EL (cell line): Measurements from ENCODE around the gene ACADSB.

ENCODE experiments used
- DNase-seq: peaks from one replicate; pipeline ENCODE4 v3.0.0-alpha.2; 2016

ACADSB gene

DNA sequence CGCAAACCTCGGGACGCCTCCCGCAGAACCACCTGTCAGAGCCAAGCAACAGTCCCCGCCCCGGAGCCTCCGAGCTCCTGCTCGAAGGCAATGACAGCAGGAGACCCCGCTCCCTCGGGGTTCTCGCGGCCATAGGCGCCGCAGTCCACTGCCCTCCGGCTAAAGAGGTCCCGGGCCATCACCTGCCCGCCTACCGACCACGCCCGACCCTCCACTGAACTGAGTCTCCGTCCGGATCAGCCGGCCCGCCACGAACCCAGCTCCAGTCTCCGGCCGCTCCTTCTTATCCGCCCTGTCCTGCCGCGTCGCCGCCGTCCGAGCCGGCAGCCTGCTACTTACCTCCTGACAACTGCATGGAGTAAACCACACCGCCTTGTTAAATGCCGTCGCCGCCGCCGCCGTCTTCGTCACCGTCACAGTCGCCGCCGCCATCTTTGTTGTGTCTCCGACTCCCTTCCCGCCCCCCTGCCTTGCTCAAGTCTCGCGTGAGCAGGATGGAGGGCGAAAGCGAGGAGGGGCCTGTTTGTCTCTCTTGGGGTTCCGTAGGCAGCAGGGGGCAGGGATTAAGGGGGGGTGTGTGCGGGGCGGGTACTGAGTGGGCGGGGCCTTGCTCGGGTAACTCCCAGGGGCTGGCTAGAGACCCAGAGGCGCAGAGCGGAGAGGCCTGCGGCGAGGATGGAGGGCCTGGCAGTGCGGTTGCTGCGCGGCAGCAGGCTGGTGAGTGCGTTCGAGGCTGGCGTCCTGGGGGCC, at the start of gene ACADSB, which contains the start of gene IKZF5:
Gene ACADSB (plus strand): TSS at position 652 of the 750 bp plus-strand sequence. CDS start 24 bp downstream, at position 676.
Gene IKZF5 (minus strand): TSS at position 441 of the 750 bp plus-strand sequence. CDS start 10,170 bp downstream, outside the sequence.
- DNase-seq, result peak; percentile 98

DNA sequence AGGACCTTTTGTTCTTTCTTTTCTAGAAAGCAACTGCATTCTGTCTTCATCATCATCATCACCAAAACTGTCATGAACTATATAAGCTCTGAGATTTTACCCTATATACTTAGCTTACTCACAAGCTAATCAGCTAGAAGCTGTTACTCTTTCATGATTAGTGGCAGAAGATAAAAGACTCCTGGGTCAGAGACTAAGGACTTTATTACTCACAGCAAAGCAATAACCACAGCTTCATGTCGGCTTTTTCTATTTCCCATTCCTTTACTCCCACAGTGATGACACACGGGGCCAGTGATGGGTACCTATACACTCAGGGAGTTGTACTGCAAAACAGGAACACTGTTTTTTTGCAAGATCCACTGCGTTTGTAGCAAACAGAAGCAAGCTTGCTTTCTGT, 46.4 kb upstream of the ACADSB start:
- no peak for DNase-seq

DNA sequence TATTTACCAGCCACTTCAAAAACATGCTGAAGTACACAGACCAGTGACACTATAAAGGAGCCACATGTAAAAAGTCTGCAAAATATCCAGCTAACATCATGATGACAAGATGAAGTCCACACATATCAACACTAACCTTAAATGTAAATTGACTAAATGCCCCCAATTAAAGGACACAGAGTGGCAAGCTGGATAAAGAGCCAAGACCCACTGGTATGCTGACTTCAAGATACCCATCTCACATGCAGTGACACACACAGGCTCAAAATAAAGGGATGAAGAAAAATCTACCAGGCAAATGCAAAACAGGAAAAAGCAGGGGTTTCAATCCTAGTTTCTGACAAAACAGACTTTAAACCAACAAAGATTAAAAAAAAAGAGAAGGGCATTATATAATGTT, 41.9 kb upstream of the ACADSB start:
- no peak for DNase-seq

GRCh38 chr10:122968698-122969097, 40.1 kb upstream of the ACADSB start:
- DNase-seq, result no peak

DNA sequence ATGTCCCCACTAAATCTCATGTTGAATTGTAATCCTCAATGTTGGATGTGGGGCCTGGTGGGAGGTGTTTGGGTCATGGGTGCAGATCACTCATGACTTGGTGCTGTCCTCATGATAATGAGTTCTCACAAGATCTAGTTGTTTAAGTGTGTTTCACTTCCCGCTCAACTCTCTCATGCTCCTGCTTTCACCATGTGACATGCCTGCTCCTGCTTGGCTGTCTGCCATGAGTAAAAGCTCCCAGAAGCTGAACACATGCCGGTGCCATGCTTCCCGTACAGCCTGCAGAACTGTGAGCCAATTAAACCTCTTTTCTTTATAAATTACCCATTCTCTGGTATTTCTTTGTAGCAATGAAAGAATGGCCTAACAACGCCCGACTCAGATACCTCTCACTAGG, 34.8 kb upstream of the ACADSB start:
- no peak for DNase-seq

GRCh38 chr10:122974543-122975064, 34.2 kb upstream of the ACADSB start:
- DNase-seq, result no peak

DNA sequence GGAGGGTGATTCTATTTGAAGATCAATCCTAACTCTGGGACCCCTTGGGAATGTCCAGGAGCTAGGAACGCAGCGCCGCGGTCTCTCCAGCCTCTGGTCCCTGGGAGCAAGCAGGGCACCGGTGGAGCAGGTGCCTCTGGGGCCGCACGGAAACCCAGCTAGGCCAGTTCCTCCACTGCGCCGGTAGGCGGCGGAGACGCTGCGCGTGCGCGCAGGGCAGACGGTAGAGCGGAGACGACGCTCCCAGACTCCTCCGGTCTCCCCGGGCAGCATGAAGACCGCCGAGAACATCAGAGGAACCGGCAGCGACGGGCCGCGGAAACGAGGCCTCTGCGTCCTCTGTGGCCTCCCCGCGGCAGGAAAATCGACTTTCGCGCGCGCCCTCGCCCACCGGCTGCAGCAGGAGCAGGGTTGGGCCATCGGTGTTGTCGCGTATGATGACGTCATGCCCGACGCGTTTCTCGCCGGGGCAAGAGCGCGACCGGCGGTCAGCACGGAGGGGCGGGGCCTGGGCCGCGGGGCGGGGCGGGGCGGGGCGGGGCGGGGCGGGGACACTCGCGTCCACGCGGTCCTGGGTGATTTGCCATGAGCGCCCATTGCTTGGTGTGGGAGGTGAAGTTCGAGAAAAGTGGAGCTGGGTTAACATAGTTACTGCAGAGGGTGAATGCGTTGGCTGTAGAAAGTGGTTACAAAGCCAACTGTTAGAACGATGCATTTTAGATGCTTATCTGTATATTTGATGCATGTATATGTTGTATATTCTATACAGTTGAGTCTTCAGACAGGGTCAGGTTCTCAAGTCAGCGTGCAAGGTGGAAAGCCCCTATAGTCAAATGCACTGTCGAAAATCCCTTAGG, 28.4 kb upstream of the ACADSB start, which contains the start of gene PSTK:
Gene PSTK (plus strand): TSS at position 193 of the 857 bp plus-strand sequence. CDS start 79 bp downstream, at position 272.
- peak; percentile 90 for DNase-seq

DNA sequence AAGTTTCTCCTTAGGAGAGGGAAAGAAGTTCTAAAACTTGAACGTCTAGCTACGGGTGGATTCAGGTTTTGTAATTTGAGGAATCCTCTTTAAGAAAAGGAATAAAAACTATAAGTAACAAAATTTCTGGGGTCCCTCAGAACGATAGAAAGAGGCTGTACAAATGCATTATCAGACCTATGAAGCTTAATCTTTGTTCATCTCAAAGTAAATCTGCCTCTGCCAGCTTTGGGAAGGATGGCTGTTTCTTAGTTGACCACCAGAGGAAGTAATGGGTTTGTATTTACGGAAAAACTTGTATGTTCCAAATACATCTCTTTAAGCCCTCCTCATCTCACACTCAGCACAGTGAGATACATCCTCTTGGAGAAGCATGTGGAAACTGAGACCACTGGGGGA, 27.7 kb upstream of the ACADSB start:
- peak; percentile 50 for DNase-seq

DNA sequence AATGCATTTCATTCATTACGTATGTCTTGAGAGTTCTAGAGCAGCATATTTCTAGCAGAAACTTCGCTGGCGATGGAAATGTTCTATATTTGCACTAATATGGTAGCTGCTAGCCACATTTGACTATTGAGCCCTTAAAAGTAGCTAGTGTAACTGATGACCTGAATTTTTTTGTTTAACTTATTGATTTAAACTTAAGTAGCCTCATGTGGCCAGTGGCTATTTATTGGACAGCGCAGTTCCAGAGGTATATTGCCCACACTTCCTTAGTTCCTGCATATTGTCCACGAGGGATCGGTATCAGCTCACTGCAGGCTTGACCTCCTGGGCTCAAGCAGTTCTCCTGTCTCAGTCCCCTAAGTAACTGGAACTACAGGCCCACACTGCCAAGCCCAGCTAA, 24.9 kb upstream of the ACADSB start:
- DNase-seq, result no peak

GRCh38 chr10:122984708-122985107, 24.1 kb upstream of the ACADSB start:
- no peak for DNase-seq

GRCh38 chr10:122986335-122986734, 22.5 kb upstream of the ACADSB start:
- DNase-seq, result no peak

DNA sequence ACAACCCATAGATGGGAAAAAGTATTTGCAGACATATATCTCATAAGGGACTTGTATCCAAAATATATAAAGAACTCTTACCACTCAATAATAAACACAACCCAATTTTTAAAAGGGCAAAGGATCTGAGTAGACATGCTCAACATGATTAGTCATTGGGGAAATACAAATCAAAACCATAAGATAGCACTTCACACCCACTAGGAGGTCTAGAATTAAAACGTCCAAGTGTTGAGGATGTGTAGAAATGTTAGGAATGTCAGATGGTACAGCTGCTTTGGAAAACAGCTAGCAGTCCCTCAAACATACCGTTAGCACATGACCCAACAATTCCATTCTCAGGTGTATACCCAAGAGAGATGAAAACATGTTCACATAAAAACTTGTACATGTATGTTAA, 20.3 kb upstream of the ACADSB start:
- DNase-seq, result peak; percentile 23

- peak; percentile 4 for DNase-seq
Measured at GRCh38 chr10:122990278-122990677, 18.5 kb upstream of the ACADSB start.

DNA sequence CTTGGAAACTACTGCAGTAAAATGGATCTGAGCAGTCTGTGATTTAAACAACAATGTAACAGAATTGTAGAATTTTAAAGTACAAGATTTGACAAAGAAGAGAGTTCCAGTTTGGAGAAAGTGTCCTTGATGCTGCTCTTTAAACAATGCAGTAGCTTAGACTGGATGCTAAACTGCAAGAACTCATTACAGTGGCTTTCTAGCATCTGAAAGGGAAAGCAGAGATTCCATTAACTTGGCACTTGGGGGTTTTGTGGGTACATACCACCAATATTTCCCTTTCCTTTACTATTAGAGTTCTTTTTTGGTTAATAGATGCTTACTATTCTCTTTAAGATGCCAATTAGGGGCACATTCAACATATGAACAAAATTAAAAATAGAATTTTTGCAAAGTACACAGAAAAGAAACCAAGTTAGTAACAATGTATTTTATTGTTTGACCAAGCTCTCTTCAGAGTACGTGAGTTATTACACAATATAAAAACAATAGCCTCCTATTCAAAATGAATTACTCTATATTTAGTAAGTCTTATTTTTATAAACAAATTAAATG, 16.7 kb upstream of the ACADSB start:
- no peak for DNase-seq

DNA sequence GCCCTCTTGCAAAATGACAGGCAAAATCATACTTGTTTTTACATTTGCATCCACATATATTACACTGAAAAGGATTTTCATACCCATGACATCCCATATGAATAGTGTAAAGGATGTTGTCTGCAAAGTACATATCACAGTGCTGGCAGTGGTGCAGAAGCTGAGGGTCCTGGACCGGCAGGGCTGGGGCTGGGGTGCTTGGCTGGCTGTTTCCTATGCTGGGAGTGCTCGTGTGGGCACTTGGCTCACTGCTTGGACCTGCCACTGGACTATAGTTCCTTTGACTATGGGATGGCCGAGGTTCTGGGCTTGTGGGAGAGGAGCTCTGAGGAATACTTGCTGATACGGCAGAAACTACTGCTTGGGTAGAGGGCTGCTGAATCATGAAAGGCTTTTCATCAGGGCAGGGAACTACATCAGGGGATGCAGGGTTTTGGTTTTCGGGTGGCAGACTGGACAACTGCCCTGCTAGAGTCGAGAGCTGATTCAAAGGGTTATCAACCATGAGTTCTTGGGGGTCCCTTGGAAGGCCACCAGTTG, 14.9 kb upstream of the ACADSB start:
- no peak for DNase-seq

- no peak for DNase-seq
Measured at GRCh38 chr10:122995936-122996335, 12.9 kb upstream of the ACADSB start.

DNA sequence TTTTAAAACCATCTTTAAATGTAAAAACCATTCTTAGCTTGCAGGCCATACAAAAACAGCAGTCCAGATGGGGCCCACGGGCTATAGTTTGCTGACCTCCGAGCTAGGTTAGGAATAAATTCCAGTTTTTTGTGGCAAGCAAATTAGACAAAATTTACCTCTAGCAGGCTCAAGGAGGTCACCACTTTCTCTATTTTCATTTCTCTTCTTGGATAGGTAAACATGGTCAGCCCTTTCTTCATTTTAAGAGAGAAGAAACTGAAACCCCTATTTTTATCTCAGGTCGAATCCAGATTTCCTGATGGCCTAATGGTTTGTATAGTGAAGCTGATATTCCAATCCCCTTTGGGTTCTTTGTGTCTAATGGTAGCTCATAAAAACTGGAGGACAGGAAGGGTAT, 10.9 kb upstream of the ACADSB start:
- no peak for DNase-seq

DNA sequence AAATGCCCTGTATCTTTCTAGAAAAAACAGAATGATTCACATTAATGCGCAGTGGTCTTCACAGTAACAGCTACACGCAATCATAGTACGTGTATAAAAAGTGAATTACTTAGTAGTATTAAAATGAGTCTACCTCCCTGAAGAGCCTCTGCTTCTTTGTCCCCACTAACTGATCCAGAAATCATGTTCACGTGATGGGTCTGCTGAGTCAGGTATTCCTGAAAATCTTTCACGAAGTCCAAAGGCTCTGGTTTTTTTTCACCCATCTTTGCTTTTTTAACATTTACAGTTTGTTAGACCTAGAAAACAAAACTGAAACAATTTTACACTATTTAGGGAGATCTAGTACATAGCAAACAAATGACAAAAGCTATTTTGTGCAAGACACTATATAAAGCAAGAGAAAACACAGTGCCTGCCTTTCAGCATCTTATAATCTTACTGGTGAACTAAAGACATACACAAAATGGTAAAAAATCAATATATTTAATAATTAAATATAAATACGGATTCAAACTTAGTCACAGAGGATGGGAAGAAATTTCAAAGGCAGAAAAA, 10.4 kb upstream of the ACADSB start:
- no peak for DNase-seq

DNA sequence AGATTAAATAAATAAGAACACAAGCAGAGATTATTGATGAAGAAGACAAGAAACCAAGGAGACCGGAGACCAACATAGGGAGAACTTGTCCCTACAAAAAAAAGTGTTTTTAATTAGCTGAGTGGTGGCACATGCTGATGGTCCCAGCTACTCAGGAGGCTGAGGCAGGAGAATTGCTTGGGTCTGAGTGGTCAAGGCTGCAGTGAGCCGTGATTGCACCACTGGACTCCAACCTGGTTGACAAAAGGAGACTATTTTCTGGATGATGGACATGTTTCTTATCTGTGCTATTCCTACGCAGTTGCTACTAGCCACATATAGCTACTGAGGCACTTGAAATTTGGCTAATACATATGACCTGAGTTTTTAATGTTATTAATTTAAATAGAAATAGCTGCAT, 9.9 kb upstream of the ACADSB start:
- DNase-seq, result no peak

GRCh38 chr10:122999347-122999746, 9.5 kb upstream of the ACADSB start:
- no peak for DNase-seq

DNA sequence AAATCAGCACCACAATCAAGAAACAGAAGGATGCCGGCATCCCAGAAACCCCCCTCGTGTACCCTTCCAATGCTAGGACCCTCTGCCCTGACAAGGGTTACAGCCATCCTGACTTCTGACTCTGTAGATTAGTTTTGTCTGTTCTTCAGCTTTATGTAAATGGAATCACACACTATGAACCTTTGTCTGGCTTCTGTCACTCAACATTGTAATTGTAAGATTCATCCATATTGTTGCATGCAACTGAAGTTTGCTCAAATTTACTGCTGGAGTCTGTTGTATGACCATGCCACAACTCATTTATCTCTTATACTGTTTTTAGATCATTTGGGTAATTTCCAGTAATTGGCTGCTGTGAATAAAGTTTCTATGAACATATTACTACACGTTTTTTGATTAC, 8.7 kb upstream of the ACADSB start:
- DNase-seq, result no peak

- DNase-seq, result no peak
Measured at GRCh38 chr10:123001370-123001769, 7.4 kb upstream of the ACADSB start.

DNA sequence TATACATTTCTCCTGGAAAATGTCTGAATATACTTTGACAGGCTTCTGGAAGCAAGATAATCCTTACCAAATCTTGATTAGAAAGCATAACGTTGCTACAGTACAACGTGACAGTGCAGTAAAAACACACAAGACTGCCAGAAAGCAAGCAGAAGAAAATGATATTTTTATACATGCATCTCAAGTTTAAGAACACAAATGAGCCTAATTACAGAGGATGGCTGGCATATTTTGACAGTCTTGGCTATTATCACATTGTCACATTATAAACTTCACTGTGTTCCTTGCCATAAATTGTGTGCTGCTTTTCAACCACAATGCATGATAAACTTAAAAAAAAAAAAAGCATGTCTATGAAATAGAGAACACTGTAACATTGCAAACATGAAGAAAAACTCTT, 4.5 kb upstream of the ACADSB start:
- DNase-seq, result no peak
